ENCODE data around the gene LHPP.

GRCh38 chr10:124534231-124534798, 72.7 kb downstream of the LHPP start:
- TF ChIP-seq POLR2A (IDR thresholded peaks at IDR 0.05) (no peak), EP300 (IDR thresholded peaks at IDR 0.05) (no peak), CTCF (IDR thresholded peaks at IDR 0.05) (peak in 4 of 7 experiments; percentile 6 to 56 (median 46)), POLR2AphosphoS5 (IDR thresholded peaks at IDR 0.05) (no peak)
